Endothelial cell of umbilical vein (primary cell): ENCODE results near the gene PRMT7. TPM values are rescaled to one million over a fixed set of nuclear protein-coding genes. Genes with fewer than 3 reads are reported as not detected.

ENCODE experiments used
- BruUV-seq: library from RNA; stranded (reverse); fragments of 400-500 nt; replicated peaks from 2 replicates; lab custom pipeline; 2021; lab: Mats Ljungman, UMichigan
- CTCF ChIA-PET: fragments of 300-600, 350-600 bp; sonication (Branson Sonifier 250); formaldehyde crosslinking; loops from one replicate; lab custom pipeline; 2021; ENCODE audit warnings: antibody characterized with exemption, inconsistent platforms; lab: Charles Lee
- POLR2A ChIA-PET: fragments of 300-600, 350-600 bp; sonication (Branson Sonifier 250); formaldehyde crosslinking; loops from one replicate; lab custom pipeline; 2021; ENCODE audit warnings: antibody characterized with exemption, inconsistent platforms; lab: Charles Lee
- DNase-seq: peaks from one replicate; pipeline ENCODE4 v3.0.0-alpha.2; 2011; ENCODE audit warnings: low read depth, low spot score
- FAIRE-seq: peaks from 2 replicates; lab custom pipeline; 2011; peaks lifted over from hg19 to GRCh38; lab: Jason Lieb, UNC
- H2AFZ ChIP-seq: 2 replicates; pipeline ENCODE4 v1.6.0; 2012; ENCODE audit warnings: low read depth, low read length, control low read depth, inconsistent platforms
- H3K27ac ChIP-seq: 2 replicates; pipeline ENCODE4 v1.5.1; 2011; ENCODE audit warnings: low read depth, mild to moderate bottlenecking, control low read depth, low read length, moderate library complexity; ENCODE audit not compliant: insufficient read depth
- H3K27me3 ChIP-seq, 2 experiments: 2 replicates each; pipeline versions ENCODE4 v1.6.0 to v1.6.1; 2011; ENCODE audit warnings: low read length in 2 of 2, mixed read lengths in 1 of 2; ENCODE audit not compliant: control insufficient read depth in 2 of 2, insufficient read depth in 2 of 2
- H3K36me3 ChIP-seq, 2 experiments: 2 replicates in 1 of 2; 3 replicates in 1 of 2; pipeline ENCODE4 v1.5.1; 2011; ENCODE audit warnings: low read length in 2 of 2, mild to moderate bottlenecking in 1 of 2, moderate library complexity in 1 of 2; ENCODE audit not compliant: control insufficient read depth in 2 of 2, insufficient read depth in 2 of 2; ENCODE audit errors: extremely low read depth in 1 of 2
- H3K4me1 ChIP-seq: 3 replicates; pipeline ENCODE4 v1.5.1; 2011; ENCODE audit warnings: mild to moderate bottlenecking, low read length; ENCODE audit not compliant: control insufficient read depth, insufficient read depth; ENCODE audit errors: extremely low read depth
- H3K4me2 ChIP-seq: 2 replicates; pipeline ENCODE4 v1.6.1; 2011; ENCODE audit warnings: low read length, control low read depth, mixed read lengths; ENCODE audit not compliant: insufficient read depth
- H3K4me3 ChIP-seq, 3 experiments: fragments of 200-600 bp in 1 of 3; sonication (generic), shearing (Covaris generic) in 1 of 3; replicated peaks in 1 of 3; 2 replicates each; pipeline ENCODE4 v1.5.1; 2011 to 2016; ENCODE audit warnings: control low read depth in 3 of 3, low read length in 3 of 3, mild to moderate bottlenecking in 2 of 3, inconsistent platforms in 1 of 3, low read depth in 1 of 3, moderate library complexity in 1 of 3; ENCODE audit not compliant: insufficient read depth in 1 of 3
- H3K79me2 ChIP-seq: 2 replicates; pipeline ENCODE4 v1.6.0; 2012; ENCODE audit warnings: low read length, inconsistent platforms; ENCODE audit not compliant: control insufficient read depth, insufficient read depth
- H3K9ac ChIP-seq: replicated peaks from 2 replicates; pipeline ENCODE3; 2011; ENCODE audit warnings: low read length, control low read depth; ENCODE audit not compliant: insufficient read depth; ENCODE audit errors: extremely low read depth
- H3K9me1 ChIP-seq: replicated peaks from 3 replicates; pipeline ENCODE4 v1.6.0; 2011; ENCODE audit warnings: mild to moderate bottlenecking, low read length; ENCODE audit not compliant: control insufficient read depth, insufficient read depth; ENCODE audit errors: extremely low read depth
- H3K9me3 ChIP-seq: replicated peaks from 2 replicates; pipeline ENCODE4 v1.5.1; 2012; ENCODE audit warnings: low read length, inconsistent platforms; ENCODE audit not compliant: control insufficient read depth, insufficient read depth
- H4K20me1 ChIP-seq: replicated peaks from 2 replicates; pipeline ENCODE3; 2011; ENCODE audit warnings: mild to moderate bottlenecking, low read length; ENCODE audit not compliant: control insufficient read depth, insufficient read depth; ENCODE audit errors: extremely low read depth
- EZH2 ChIP-seq: IDR thresholded peaks from 2 replicates; pipeline ENCODE4 v1.6.1; 2012; ENCODE audit warnings: borderline replicate concordance, low read depth, mild to moderate bottlenecking, moderate library complexity, low read length, inconsistent platforms; ENCODE audit not compliant: severe bottlenecking
- FOS ChIP-seq: IDR thresholded peaks from 2 replicates; pipeline ENCODE4 v1.6.1; 2011; ENCODE audit warnings: mild to moderate bottlenecking, low read length, moderate library complexity, borderline replicate concordance; ENCODE audit not compliant: insufficient read depth
- GATA2 ChIP-seq: IDR thresholded peaks from 2 replicates; pipeline ENCODE4 v1.7.0; 2011; ENCODE audit warnings: low read depth, mild to moderate bottlenecking, moderate library complexity, mixed read lengths, low read length; ENCODE audit not compliant: insufficient read length, insufficient read depth
- JUN ChIP-seq: IDR thresholded peaks from 2 replicates; pipeline ENCODE4 v1.6.1; 2011; ENCODE audit warnings: borderline replicate concordance, low read depth; ENCODE audit not compliant: insufficient read length, insufficient read depth
- MYC ChIP-seq: IDR thresholded peaks from one replicate; pipeline ENCODE4 v1.6.1; 2011; ENCODE audit warnings: mild to moderate bottlenecking, low read depth, low read length
- POLR2A ChIP-seq: IDR thresholded peaks from 2 replicates; pipeline ENCODE4 v1.6.1; 2012; ENCODE audit warnings: low read depth, mild to moderate bottlenecking, control low read depth, low read length
- POLR2AphosphoS5 ChIP-seq: IDR thresholded peaks from 2 replicates; pipeline ENCODE4 v1.6.1; 2012; ENCODE audit warnings: low read depth, mild to moderate bottlenecking, control low read depth, low read length, moderate library complexity; ENCODE audit not compliant: insufficient read depth
- dilution Hi-C: fragments of 300-500 bp; cut with MboI; formaldehyde crosslinking; loops from one replicate; pipeline ENCODE4 v1.15.0; 2019; ENCODE audit warnings: low sequenced_read_pairs; ENCODE audit not compliant: extremely low pct_ligation_motif_present
- intact Hi-C: fragments of 100-400 bp; cut with micrococcal nuclease; formaldehyde crosslinking; loops from one replicate; pipeline ENCODE4 v1.10.0; 2022
- polyA plus RNA-seq, 4 experiments: library from polyadenylated mRNA; depleted of rRNA in 3 of 4; stranded (reverse) in 3 of 4; unstranded in 1 of 4; fragments of >200 nt; gene quantifications; 2 replicates each; pipeline versions ENCODE4 v1.2.1 to v1.2.3, GENCODE V29; 2011 to 2012; ENCODE audit warnings: missing spikeins in 1 of 4
- total RNA-seq: library from RNA; stranded (reverse); gene quantifications from 2 replicates; pipeline ENCODE4 v1.2.3, GENCODE V29; 2021
- TF ChIP-seq, protein P1 (sequence below), 2 donors: IDR thresholded peaks; 1 replicate in 1 of 2; 2 replicates in 1 of 2; pipeline ENCODE4 v1.5.1; 2011; ENCODE audit warnings: low read length in 2 of 2, mild to moderate bottlenecking in 2 of 2, moderate library complexity in 2 of 2, control low read depth in 1 of 2, inconsistent platforms in 1 of 2, low read depth in 1 of 2; ENCODE audit not compliant: insufficient read depth in 1 of 2; ENCODE audit errors: extremely low read depth in 1 of 2
- TF ChIP-seq, protein P2 (sequence below): IDR thresholded peaks from 2 replicates; pipeline ENCODE4 v1.6.1; 2011; ENCODE audit not compliant: insufficient read depth, insufficient read length

PRMT7 gene
- total and polyA plus RNA-seq, 2 donors (not counting 3 experiments of a cell fraction or from before 2014, with no cell fraction given): 43.4 to 57.9 TPM

DNA sequence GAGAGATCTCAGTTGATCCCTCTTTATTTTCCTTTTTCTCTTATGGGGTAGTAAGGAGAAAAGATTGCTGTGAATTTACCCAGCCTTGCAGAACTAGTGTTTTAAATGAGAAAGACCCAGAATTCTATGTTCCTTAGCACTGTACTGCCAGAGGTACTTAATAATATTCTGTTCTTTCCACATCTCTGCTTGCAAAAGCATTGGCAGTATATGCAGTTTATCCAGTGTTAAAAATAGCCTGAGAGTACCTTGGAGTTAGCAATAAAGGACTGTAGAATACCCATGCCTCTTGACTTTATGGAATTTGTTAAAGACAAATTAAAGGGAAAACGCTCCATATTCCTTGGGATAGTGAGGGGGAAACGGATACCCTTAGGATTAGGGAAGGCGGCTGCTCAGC is 34.6 kb upstream of the PRMT7 start:
- ChIA-PET POLR2A (no interaction called here), CTCF (interaction anchor here (1.2 to 2.1 kb wide), 3 partner anchors 12 to 53 kb away, joined by 3 to 4 read pairs (median 3); no protein-coding TSS in a partner anchor)
- no peaks in the 10 kb centered on the region for H3K9me3 ChIP-seq
- TF ChIP-seq MYC (no peak), GATA2 (no peak)
- H2AFZ ChIP-seq: no peak overlapping the region
- no peaks in the 10 kb centered on the region for H3K27me3 ChIP-seq
- no peaks in the 10 kb centered on the region for H3K4me1 ChIP-seq
- BruUV-seq: no TSS peak
- H3K79me2 ChIP-seq: peaks cover 56% of the 10 kb centered on the region
- H3K4me2 ChIP-seq: no peak overlapping the region
- dilution Hi-C loops (no loop called here), intact Hi-C loops (no loop called here)
- no peaks in the 10 kb centered on the region for H3K9me1 ChIP-seq
- H3K9ac ChIP-seq: no peak overlapping the region
- DNase-seq: no peak
- peaks cover 0 to 26% of the 10 kb centered on the region in 2 experiments for H3K36me3 ChIP-seq
- no peaks in the 10 kb centered on the region for H4K20me1 ChIP-seq
- H3K4me3 ChIP-seq: no peak overlapping the region
- H3K27ac ChIP-seq: no peak overlapping the region
- FAIRE-seq: no peak

DNA sequence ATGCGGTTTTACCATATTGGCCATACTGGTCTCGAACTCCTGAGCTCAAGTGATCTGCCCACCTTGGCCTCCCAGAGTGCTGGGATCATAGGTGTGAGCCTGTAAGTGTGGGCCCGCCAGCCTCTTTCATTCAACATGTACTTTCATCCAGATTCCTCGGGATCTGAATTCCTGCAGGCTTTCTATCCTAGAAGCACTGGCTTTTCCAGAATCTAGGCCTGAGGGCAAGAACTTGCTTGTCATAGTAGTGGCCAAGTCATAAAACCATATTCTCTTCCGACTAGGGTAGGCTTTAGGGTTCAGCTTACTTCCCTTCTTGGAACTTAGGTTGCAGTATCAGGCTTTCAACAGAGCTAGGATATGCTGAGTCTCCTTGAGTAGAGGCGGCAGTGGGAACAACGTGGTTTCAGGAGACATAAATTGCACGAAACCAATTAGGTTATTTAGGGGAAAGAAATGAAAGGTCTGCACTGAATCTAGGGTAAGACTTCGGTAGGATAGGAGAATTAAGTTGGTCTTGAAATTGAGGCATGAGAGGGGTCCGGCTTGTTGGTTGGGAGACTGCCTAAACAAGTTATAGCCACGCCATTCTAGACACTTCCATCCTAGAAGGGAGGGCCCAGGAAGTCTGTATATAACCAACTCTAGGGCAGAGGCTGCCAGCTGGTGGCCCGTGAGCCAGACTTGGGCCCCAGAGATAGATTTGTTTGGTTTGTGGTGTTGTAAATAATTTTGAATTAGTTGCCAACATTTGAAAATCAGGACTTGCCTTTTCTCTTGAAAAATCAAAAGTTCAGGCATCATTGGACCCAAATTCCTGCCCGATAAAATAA is 30.9 kb upstream of the PRMT7 start:
- dilution Hi-C loops (no loop called here), intact Hi-C loops (no loop called here)
- Histone ChIP-seq H3K27me3 (no peaks in the 10 kb centered on the region), H3K4me3 (no peak overlapping the region), H4K20me1 (no peaks in the 10 kb centered on the region), H3K79me2 (peaks cover 37% of the 10 kb centered on the region), H3K36me3 (peaks cover 4 to 7% of the 10 kb centered on the region in 2 experiments), H3K9ac (no peak overlapping the region), H3K4me1 (peaks cover 5% of the 10 kb centered on the region), H2AFZ (no peak overlapping the region), H3K4me2 (no peak overlapping the region), H3K27ac (no peak overlapping the region), H3K9me1 (no peaks in the 10 kb centered on the region), H3K9me3 (no peaks in the 10 kb centered on the region)
- FAIRE-seq: no peak
- no peak for DNase-seq
- ChIA-PET CTCF (interaction anchor here (0.7 to 1.6 kb wide), 3 partner anchors 9 to 16 kb away, joined by 4 to 9 read pairs (median 4); partner anchors contain the start of gene SLC7A6), POLR2A (no interaction called here)
- no TSS peak for BruUV-seq
- no peak for TF ChIP-seq MYC
- TF ChIP-seq, protein P1, sequence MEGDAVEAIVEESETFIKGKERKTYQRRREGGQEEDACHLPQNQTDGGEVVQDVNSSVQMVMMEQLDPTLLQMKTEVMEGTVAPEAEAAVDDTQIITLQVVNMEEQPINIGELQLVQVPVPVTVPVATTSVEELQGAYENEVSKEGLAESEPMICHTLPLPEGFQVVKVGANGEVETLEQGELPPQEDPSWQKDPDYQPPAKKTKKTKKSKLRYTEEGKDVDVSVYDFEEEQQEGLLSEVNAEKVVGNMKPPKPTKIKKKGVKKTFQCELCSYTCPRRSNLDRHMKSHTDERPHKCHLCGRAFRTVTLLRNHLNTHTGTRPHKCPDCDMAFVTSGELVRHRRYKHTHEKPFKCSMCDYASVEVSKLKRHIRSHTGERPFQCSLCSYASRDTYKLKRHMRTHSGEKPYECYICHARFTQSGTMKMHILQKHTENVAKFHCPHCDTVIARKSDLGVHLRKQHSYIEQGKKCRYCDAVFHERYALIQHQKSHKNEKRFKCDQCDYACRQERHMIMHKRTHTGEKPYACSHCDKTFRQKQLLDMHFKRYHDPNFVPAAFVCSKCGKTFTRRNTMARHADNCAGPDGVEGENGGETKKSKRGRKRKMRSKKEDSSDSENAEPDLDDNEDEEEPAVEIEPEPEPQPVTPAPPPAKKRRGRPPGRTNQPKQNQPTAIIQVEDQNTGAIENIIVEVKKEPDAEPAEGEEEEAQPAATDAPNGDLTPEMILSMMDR (IDR thresholded peaks at IDR 0.05; ENCODE audit: extremely low read depth in 1 of 2, insufficient read depth in 1 of 2, low read depth in 1 of 2, low read length in 2 of 2): no peak
- TF ChIP-seq, protein P2, sequence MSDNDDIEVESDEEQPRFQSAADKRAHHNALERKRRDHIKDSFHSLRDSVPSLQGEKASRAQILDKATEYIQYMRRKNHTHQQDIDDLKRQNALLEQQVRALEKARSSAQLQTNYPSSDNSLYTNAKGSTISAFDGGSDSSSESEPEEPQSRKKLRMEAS: no peak
- no peak for TF ChIP-seq POLR2AphosphoS5
- no peak for TF ChIP-seq GATA2
- no peak for TF ChIP-seq POLR2A
- TF ChIP-seq JUN: no peak
- no peak for TF ChIP-seq EZH2
- TF ChIP-seq FOS: no peak
